Gastroesophageal sphincter (tissue), 4 donors: ENCODE measurements around the gene ACBD6. TPM values are rescaled to one million over a fixed set of nuclear protein-coding genes. Genes with fewer than 3 reads are reported as not detected.

Experiments
- ATAC-seq: fragments of 150-250 bp; one replicate; pipeline ENCODE4 v1.9.1; 2016; ENCODE audit warnings: mild to moderate bottlenecking, moderate library complexity
- H3K27ac ChIP-seq, 4 donors: fragments of 200-600 bp; sonication (generic) in 3 of 4; 1 replicate in 3 of 4; 2 replicates in 1 of 4; pipeline ENCODE4 v1.5.1; 2016 to 2019
- H3K27me3 ChIP-seq: fragments of 200-600 bp; sonication (generic); one replicate; pipeline ENCODE4 v1.5.1; 2019
- H3K36me3 ChIP-seq, 2 donors: fragments of 200-600 bp; sonication (generic); one replicate each; pipeline ENCODE4 v1.5.1; 2019; ENCODE audit warnings: control low read depth in 1 of 2
- H3K4me1 ChIP-seq, 3 donors: fragments of 200-600 bp; sonication (generic); 1 replicate in 2 of 3; 2 replicates in 1 of 3; pipeline ENCODE4 v1.5.1; 2016 to 2019; ENCODE audit warnings: control low read depth in 2 of 3
- H3K4me3 ChIP-seq, 2 donors: fragments of 200-600 bp; sonication (generic); one replicate each; pipeline ENCODE4 v1.5.1; 2019; ENCODE audit warnings: mild to moderate bottlenecking in 1 of 2, moderate library complexity in 1 of 2
- H3K9me3 ChIP-seq, 3 donors: fragments of 200-600 bp; sonication (generic); one replicate each; pipeline ENCODE4 v1.5.1; 2017 to 2019; ENCODE audit warnings: control low read depth in 2 of 3
- CTCF ChIP-seq, 4 experiments: fragments of 200-600 bp in 2 of 4; fragments of 450-650 bp in 2 of 4; sonication (generic) in 1 of 4; IDR thresholded peaks; one replicate each; pipeline ENCODE4 v1.5.1; 2017 to 2019; ENCODE audit warnings: antibody characterized with exemption in 4 of 4, mild to moderate bottlenecking in 2 of 4, moderate library complexity in 2 of 4
- EP300 ChIP-seq: sonication (generic); formaldehyde crosslinking; IDR thresholded peaks from one replicate; pipeline ENCODE4 v1.6.1; 2017; ENCODE audit warnings: antibody characterized with exemption, mild to moderate bottlenecking
- POLR2A ChIP-seq, 2 donors: fragments of 450-650 bp; IDR thresholded peaks; one replicate each; pipeline ENCODE4 v1.6.1; 2017; ENCODE audit warnings: antibody characterized with exemption in 2 of 2, mild to moderate bottlenecking in 2 of 2, moderate library complexity in 1 of 2
- POLR2AphosphoS5 ChIP-seq: sonication (generic); formaldehyde crosslinking; IDR thresholded peaks from one replicate; pipeline ENCODE4 v1.6.1; 2017; ENCODE audit warnings: antibody characterized with exemption
- WGBS, 2 donors: methylation state at CpG; one replicate each; pipeline ENCODE4 v1.1.5; 2018; ENCODE audit warnings: low coverage in 1 of 2; 5-methylcytosine and 5-hydroxymethylcytosine counted together
- total RNA-seq, 4 donors: library from RNA; depleted of rRNA; stranded (reverse); fragments of >200 nt; gene quantifications; one replicate each; pipeline ENCODE4 v1.1.0, GENCODE V29; 2016

The ACBD6 gene
- total RNA-seq, 4 donors from 2014 or later, result 27.1 to 41.3 (median 39.7) TPM

GRCh38 chr1:180275726-180276125 lies 226.7 kb downstream of the ACBD6 start:
- no CpG with 5 or more reads among the region's 5 CpGs for WGBS, 2 donors
- H3K27me3 ChIP-seq, result no peaks in the 10 kb centered on the region
- H3K9me3 ChIP-seq, result no peaks in the 10 kb centered on the region
- H3K36me3 ChIP-seq, result peaks cover 0 to 56% of the 10 kb centered on the region in 2 donors
- H3K27ac ChIP-seq, result no peak overlapping the region
- no peak overlapping the region for H3K4me3 ChIP-seq
- ATAC-seq, result no peak
- no peak for TF ChIP-seq POLR2AphosphoS5
- TF ChIP-seq CTCF (IDR thresholded peaks at IDR 0.05), result no peak
- no peak for TF ChIP-seq EP300
- no peak for TF ChIP-seq POLR2A (IDR thresholded peaks at IDR 0.05)
- H3K4me1 ChIP-seq, result peaks cover 0 to 7% (median 0%) of the 10 kb centered on the region in 3 donors

- H3K4me1 ChIP-seq, result peaks cover 0 to 7% (median 0%) of the 10 kb centered on the region in 3 donors
- ATAC-seq, result no peak
- H3K27ac ChIP-seq, result no peak overlapping the region
- H3K27me3 ChIP-seq, result no peaks in the 10 kb centered on the region
- TF ChIP-seq POLR2AphosphoS5, result no peak
- no peak for TF ChIP-seq CTCF (IDR thresholded peaks at IDR 0.05)
- no peak for TF ChIP-seq POLR2A (IDR thresholded peaks at IDR 0.05)
- TF ChIP-seq EP300, result no peak
- H3K4me3 ChIP-seq, result no peak overlapping the region
- no peaks in the 10 kb centered on the region for H3K9me3 ChIP-seq
- peaks cover 0 to 41% of the 10 kb centered on the region in 2 donors for H3K36me3 ChIP-seq
- WGBS, 2 donors, result 100% methylated on average over 1 to 2 of the region's 11 CpGs
Measured at GRCh38 chr1:180274221-180274620, 228.2 kb downstream of the ACBD6 start.

GRCh38 chr1:180273066-180273465 lies 229.3 kb downstream of the ACBD6 start:
- peaks cover 0 to 36% of the 10 kb centered on the region in 2 donors for H3K36me3 ChIP-seq
- no peaks in the 10 kb centered on the region for H3K9me3 ChIP-seq
- no peak for ATAC-seq
- H3K27me3 ChIP-seq, result no peaks in the 10 kb centered on the region
- TF ChIP-seq EP300 (no peak), POLR2A (IDR thresholded peaks at IDR 0.05) (no peak), CTCF (IDR thresholded peaks at IDR 0.05) (no peak)
- WGBS, 2 donors, result 83 to 91% methylated on average over 1 to 2 of the region's 2 CpGs
- no peak overlapping the region for H3K27ac ChIP-seq
- peaks cover 0 to 2% (median 0%) of the 10 kb centered on the region in 3 donors for H3K4me1 ChIP-seq
- no peak overlapping the region for H3K4me3 ChIP-seq

- Histone ChIP-seq H3K4me3 (no peak overlapping the region), H3K9me3 (no peaks in the 10 kb centered on the region), H3K27me3 (no peaks in the 10 kb centered on the region), H3K27ac (no peak overlapping the region), H3K36me3 (peaks cover 0 to 32% of the 10 kb centered on the region in 2 donors), H3K4me1 (no peaks in the 10 kb centered on the region)
- TF ChIP-seq POLR2A (IDR thresholded peaks at IDR 0.05), result no peak
- TF ChIP-seq CTCF (IDR thresholded peaks at IDR 0.05), result no peak
- no peak for TF ChIP-seq EP300
- TF ChIP-seq POLR2AphosphoS5, result no peak
- ATAC-seq, result no peak
- WGBS, 2 donors, result 93 to 96% methylated on average over 3 to 4 of the region's 4 CpGs
Measured at GRCh38 chr1:180272395-180272794, 230.0 kb downstream of the ACBD6 start.

GRCh38 chr1:180271272-180272255 lies 230.8 kb downstream of the ACBD6 start:
- TF ChIP-seq POLR2A (IDR thresholded peaks at IDR 0.05) (no peak), POLR2AphosphoS5 (no peak), EP300 (no peak), CTCF (IDR thresholded peaks at IDR 0.05) (no peak)
- Histone ChIP-seq H3K27me3 (no peaks in the 10 kb centered on the region), H3K4me1 (no peaks in the 10 kb centered on the region), H3K4me3 (no peak overlapping the region), H3K9me3 (no peaks in the 10 kb centered on the region), H3K27ac (no peak overlapping the region), H3K36me3 (peaks cover 0 to 32% of the 10 kb centered on the region in 2 donors)
- WGBS, 2 donors, result 76 to 81% methylated on average over 6 to 7 of the region's 23 CpGs
- ATAC-seq, result no peak
